H1 (cell line): Measurements from ENCODE around the gene DPYSL4. TPM values are rescaled to one million over a fixed set of nuclear protein-coding genes. Genes with fewer than 3 reads are reported as not detected.

ENCODE experiments used
- EGR1 ChIP-seq: IDR thresholded peaks from 2 replicates; pipeline ENCODE4 v1.6.1; 2011; ENCODE audit warnings: low read depth, low read length, borderline replicate concordance
- NRF1 ChIP-seq: IDR thresholded peaks from 2 replicates; pipeline ENCODE4 v1.6.1; 2011; ENCODE audit warnings: mild to moderate bottlenecking, low read depth, low read length, improper control_type of control experiment
- PHF8 ChIP-seq: fragments of 200-600 bp; sonication (generic); conservative IDR thresholded peaks from 2 replicates; pipeline ENCODE4 v1.7.1; 2012; ENCODE audit warnings: low read depth, mild to moderate bottlenecking, inconsistent platforms, low read length, moderate library complexity
- SUZ12 ChIP-seq: fragments of 200-600 bp; sonication (generic); IDR thresholded peaks from 2 replicates; pipeline ENCODE4 v1.6.1; 2012; ENCODE audit warnings: mild to moderate bottlenecking, inconsistent platforms, low read length, moderate library complexity, mixed read lengths
- polyA plus RNA-seq, 7 experiments: library from polyadenylated mRNA; depleted of rRNA in 3 of 7; stranded (reverse) in 5 of 7; unstranded in 2 of 7; fragments of >200 nt in 5 of 7; fragments of 200-250 nt in 2 of 7; gene quantifications; 1 replicate in 5 of 7; 2 replicates in 1 of 7; 4 replicates in 1 of 7; pipeline versions ENCODE4 v1.2.1 to v1.2.3, GENCODE V29; 2011 to 2013; ENCODE audit warnings: missing spikeins in 2 of 7, mixed read lengths in 2 of 7
- total RNA-seq: library from RNA; stranded (reverse); fragmentation: NEBNext Ultra II Directional; extraction: Animal tissue kit (Norgen Biotek cat#: 25700); gene quantifications from 2 replicates; pipeline ENCODE4 v1.2.1, GENCODE V29; 2021
- TF ChIP-seq, protein P1 (sequence below): fragments of 300-600 bp; sonication (generic); IDR thresholded peaks from 2 replicates; pipeline ENCODE4 v1.7.1; 2012; ENCODE audit warnings: low read length, moderate library complexity, mild to moderate bottlenecking, inconsistent platforms; ENCODE audit not compliant: insufficient replicate concordance
- TF ChIP-seq, protein P2 (sequence below): IDR thresholded peaks from 2 replicates; pipeline ENCODE4 v1.6.1; 2011; ENCODE audit warnings: low read depth, mild to moderate bottlenecking, low read length; ENCODE audit not compliant: insufficient read depth

DPYSL4 gene
- total and polyA plus RNA-seq, 2 of the 8 experiments (the other 6 are each of a cell fraction or from before 2014, with no cell fraction given) = 12.9 to 15.2 TPM

DNA sequence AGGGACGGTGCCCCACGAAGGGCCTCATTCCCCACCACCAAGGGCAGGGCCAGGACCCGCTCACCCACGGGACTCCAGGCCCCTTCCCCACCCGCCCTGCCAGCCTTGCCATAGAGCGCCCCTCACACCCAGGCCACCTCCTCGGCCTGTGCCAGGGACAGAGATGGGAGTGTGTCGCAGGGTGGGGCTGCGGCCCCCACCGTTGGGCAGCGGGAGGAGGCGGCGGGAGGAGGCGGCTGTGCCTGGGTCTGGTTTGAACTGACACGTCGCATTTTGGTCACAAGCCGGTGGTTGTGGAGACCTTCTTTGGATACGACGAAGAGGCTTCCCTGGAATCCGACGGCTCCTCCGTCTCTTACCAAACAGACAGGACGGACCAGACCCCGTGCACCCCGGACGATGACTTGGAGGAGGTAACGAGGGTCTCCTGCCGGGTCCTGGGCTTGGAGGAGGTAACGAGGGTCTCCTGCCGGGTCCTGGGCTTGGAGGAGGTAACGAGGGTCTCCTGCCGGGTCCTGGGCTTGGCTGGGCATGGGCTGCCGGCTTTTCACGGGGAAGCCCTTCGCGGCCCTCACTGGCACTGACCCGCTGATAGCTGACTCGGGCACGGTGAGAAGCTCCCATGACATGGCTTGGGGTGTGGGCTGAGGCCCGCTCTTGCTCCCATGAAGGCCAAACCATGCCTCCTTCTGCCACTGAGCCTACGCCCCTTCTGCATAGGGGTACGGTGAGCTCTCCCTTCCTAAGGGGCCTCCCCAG, 46.4 kb upstream of the DPYSL4 start (continued):
- TF ChIP-seq, protein P1, sequence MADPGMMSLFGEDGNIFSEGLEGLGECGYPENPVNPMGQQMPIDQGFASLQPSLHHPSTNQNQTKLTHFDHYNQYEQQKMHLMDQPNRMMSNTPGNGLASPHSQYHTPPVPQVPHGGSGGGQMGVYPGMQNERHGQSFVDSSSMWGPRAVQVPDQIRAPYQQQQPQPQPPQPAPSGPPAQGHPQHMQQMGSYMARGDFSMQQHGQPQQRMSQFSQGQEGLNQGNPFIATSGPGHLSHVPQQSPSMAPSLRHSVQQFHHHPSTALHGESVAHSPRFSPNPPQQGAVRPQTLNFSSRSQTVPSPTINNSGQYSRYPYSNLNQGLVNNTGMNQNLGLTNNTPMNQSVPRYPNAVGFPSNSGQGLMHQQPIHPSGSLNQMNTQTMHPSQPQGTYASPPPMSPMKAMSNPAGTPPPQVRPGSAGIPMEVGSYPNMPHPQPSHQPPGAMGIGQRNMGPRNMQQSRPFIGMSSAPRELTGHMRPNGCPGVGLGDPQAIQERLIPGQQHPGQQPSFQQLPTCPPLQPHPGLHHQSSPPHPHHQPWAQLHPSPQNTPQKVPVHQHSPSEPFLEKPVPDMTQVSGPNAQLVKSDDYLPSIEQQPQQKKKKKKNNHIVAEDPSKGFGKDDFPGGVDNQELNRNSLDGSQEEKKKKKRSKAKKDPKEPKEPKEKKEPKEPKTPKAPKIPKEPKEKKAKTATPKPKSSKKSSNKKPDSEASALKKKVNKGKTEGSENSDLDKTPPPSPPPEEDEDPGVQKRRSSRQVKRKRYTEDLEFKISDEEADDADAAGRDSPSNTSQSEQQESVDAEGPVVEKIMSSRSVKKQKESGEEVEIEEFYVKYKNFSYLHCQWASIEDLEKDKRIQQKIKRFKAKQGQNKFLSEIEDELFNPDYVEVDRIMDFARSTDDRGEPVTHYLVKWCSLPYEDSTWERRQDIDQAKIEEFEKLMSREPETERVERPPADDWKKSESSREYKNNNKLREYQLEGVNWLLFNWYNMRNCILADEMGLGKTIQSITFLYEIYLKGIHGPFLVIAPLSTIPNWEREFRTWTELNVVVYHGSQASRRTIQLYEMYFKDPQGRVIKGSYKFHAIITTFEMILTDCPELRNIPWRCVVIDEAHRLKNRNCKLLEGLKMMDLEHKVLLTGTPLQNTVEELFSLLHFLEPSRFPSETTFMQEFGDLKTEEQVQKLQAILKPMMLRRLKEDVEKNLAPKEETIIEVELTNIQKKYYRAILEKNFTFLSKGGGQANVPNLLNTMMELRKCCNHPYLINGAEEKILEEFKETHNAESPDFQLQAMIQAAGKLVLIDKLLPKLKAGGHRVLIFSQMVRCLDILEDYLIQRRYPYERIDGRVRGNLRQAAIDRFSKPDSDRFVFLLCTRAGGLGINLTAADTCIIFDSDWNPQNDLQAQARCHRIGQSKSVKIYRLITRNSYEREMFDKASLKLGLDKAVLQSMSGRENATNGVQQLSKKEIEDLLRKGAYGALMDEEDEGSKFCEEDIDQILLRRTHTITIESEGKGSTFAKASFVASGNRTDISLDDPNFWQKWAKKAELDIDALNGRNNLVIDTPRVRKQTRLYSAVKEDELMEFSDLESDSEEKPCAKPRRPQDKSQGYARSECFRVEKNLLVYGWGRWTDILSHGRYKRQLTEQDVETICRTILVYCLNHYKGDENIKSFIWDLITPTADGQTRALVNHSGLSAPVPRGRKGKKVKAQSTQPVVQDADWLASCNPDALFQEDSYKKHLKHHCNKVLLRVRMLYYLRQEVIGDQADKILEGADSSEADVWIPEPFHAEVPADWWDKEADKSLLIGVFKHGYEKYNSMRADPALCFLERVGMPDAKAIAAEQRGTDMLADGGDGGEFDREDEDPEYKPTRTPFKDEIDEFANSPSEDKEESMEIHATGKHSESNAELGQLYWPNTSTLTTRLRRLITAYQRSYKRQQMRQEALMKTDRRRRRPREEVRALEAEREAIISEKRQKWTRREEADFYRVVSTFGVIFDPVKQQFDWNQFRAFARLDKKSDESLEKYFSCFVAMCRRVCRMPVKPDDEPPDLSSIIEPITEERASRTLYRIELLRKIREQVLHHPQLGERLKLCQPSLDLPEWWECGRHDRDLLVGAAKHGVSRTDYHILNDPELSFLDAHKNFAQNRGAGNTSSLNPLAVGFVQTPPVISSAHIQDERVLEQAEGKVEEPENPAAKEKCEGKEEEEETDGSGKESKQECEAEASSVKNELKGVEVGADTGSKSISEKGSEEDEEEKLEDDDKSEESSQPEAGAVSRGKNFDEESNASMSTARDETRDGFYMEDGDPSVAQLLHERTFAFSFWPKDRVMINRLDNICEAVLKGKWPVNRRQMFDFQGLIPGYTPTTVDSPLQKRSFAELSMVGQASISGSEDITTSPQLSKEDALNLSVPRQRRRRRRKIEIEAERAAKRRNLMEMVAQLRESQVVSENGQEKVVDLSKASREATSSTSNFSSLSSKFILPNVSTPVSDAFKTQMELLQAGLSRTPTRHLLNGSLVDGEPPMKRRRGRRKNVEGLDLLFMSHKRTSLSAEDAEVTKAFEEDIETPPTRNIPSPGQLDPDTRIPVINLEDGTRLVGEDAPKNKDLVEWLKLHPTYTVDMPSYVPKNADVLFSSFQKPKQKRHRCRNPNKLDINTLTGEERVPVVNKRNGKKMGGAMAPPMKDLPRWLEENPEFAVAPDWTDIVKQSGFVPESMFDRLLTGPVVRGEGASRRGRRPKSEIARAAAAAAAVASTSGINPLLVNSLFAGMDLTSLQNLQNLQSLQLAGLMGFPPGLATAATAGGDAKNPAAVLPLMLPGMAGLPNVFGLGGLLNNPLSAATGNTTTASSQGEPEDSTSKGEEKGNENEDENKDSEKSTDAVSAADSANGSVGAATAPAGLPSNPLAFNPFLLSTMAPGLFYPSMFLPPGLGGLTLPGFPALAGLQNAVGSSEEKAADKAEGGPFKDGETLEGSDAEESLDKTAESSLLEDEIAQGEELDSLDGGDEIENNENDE = no peak
- no peak for TF ChIP-seq NRF1
- TF ChIP-seq EGR1 = no peak
- no peak for TF ChIP-seq SUZ12
- TF ChIP-seq PHF8 = no peak
- TF ChIP-seq, protein P2, sequence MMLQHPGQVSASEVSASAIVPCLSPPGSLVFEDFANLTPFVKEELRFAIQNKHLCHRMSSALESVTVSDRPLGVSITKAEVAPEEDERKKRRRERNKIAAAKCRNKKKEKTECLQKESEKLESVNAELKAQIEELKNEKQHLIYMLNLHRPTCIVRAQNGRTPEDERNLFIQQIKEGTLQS = no peak
